ENCODE data around the gene CCDC80.

CCDC80 gene

GRCh38 chr3:112644453-112644852, 3.5 kb upstream of the CCDC80 start:
- H3K27ac ChIP-seq (ENCODE audit: low read depth, low read length, severe bottlenecking): no peak overlapping the region
- H3K9me3 ChIP-seq (ENCODE audit: control insufficient read depth, low read length): no peaks in the 10 kb centered on the region
- H3K4me3 ChIP-seq (ENCODE audit: extremely low read depth, insufficient read depth, low read length, poor library complexity, severe bottlenecking): no peak overlapping the region
- peaks cover 1% of the 10 kb centered on the region for H3K36me3 ChIP-seq (ENCODE audit: control insufficient read depth, insufficient read depth, low read length)
- peaks cover 49% of the 10 kb centered on the region for H3K4me1 ChIP-seq (ENCODE audit: control insufficient read depth, insufficient read depth, low read length, poor library complexity, severe bottlenecking)
- WGBS, 2 experiments (ENCODE audit: insufficient coverage in 2 of 2): 86 to 98% methylated on average over 4 of the region's 4 CpGs

GRCh38 chr3:112643621-112644240, 2.8 kb upstream of the CCDC80 start:
- no CpG with 5 or more reads among the region's 3 CpGs for WGBS, 2 experiments (ENCODE audit: insufficient coverage in 2 of 2)
- H3K4me1 ChIP-seq (ENCODE audit: control insufficient read depth, insufficient read depth, low read length, poor library complexity, severe bottlenecking): peaks cover 49% of the 10 kb centered on the region
- H3K9me3 ChIP-seq (ENCODE audit: control insufficient read depth, low read length): no peaks in the 10 kb centered on the region
- H3K27ac ChIP-seq (ENCODE audit: low read depth, low read length, severe bottlenecking): no peak overlapping the region
- H3K36me3 ChIP-seq (ENCODE audit: control insufficient read depth, insufficient read depth, low read length): peaks cover 9% of the 10 kb centered on the region
- H3K4me3 ChIP-seq (ENCODE audit: extremely low read depth, insufficient read depth, low read length, poor library complexity, severe bottlenecking): no peak overlapping the region

- no peak overlapping the region for H3K27ac ChIP-seq (ENCODE audit: low read depth, low read length, severe bottlenecking)
- 7 to 17% methylated on average over 4 to 5 of the region's 10 CpGs for WGBS, 2 experiments (ENCODE audit: insufficient coverage in 2 of 2)
- no peak overlapping the region for H3K4me3 ChIP-seq (ENCODE audit: extremely low read depth, insufficient read depth, low read length, poor library complexity, severe bottlenecking)
- peaks cover 16% of the 10 kb centered on the region for H3K36me3 ChIP-seq (ENCODE audit: control insufficient read depth, insufficient read depth, low read length)
- H3K9me3 ChIP-seq (ENCODE audit: control insufficient read depth, low read length): no peaks in the 10 kb centered on the region
- H3K4me1 ChIP-seq (ENCODE audit: control insufficient read depth, insufficient read depth, low read length, poor library complexity, severe bottlenecking): peaks cover 47% of the 10 kb centered on the region
Observed at GRCh38 chr3:112642912-112643506, 2.1 kb upstream of the CCDC80 start.

GRCh38 chr3:112640276-112640929, 540 bp downstream of the CCDC80 start:
- H3K9me3 ChIP-seq (ENCODE audit: control insufficient read depth, low read length): peaks cover 4% of the 10 kb centered on the region
- peak overlapping the region; percentile 42 for H3K4me3 ChIP-seq (ENCODE audit: extremely low read depth, insufficient read depth, low read length, poor library complexity, severe bottlenecking)
- 43 to 54% methylated on average over 8 to 10 of the region's 10 CpGs for WGBS, 2 experiments (ENCODE audit: insufficient coverage in 2 of 2)
- peak overlapping the region; percentile 99 for H3K27ac ChIP-seq (ENCODE audit: low read depth, low read length, severe bottlenecking)
- peaks cover 20% of the 10 kb centered on the region for H3K36me3 ChIP-seq (ENCODE audit: control insufficient read depth, insufficient read depth, low read length)
- H3K4me1 ChIP-seq (ENCODE audit: control insufficient read depth, insufficient read depth, low read length, poor library complexity, severe bottlenecking): peaks cover 31% of the 10 kb centered on the region

- 96 to 97% methylated on average over 12 to 19 of the region's 21 CpGs for WGBS, 2 experiments (ENCODE audit: insufficient coverage in 2 of 2)
- Histone ChIP-seq H3K4me3 (ENCODE audit: extremely low read depth, insufficient read depth, low read length, poor library complexity, severe bottlenecking) (peak overlapping the region; percentile 42), H3K27ac (ENCODE audit: low read depth, low read length, severe bottlenecking) (peak overlapping the region; percentile 99), H3K4me1 (ENCODE audit: control insufficient read depth, insufficient read depth, low read length, poor library complexity, severe bottlenecking) (peaks cover 38% of the 10 kb centered on the region), H3K36me3 (ENCODE audit: control insufficient read depth, insufficient read depth, low read length) (peaks cover 20% of the 10 kb centered on the region), H3K9me3 (ENCODE audit: control insufficient read depth, low read length) (peaks cover 4% of the 10 kb centered on the region)
Observed at GRCh38 chr3:112639455-112640225, 1.3 kb downstream of the CCDC80 start.

- whole genome bisulfite sequencing, 2 experiments (ENCODE audit: insufficient coverage in 2 of 2): 97 to 98% methylated on average over 7 to 12 of the region's 17 CpGs
- Histone ChIP-seq H3K9me3 (ENCODE audit: control insufficient read depth, low read length) (peaks cover 4% of the 10 kb centered on the region), H3K4me1 (ENCODE audit: control insufficient read depth, insufficient read depth, low read length, poor library complexity, severe bottlenecking) (peaks cover 38% of the 10 kb centered on the region), H3K27ac (ENCODE audit: low read depth, low read length, severe bottlenecking) (no peak overlapping the region), H3K4me3 (ENCODE audit: extremely low read depth, insufficient read depth, low read length, poor library complexity, severe bottlenecking) (peak overlapping the region; percentile 28), H3K36me3 (ENCODE audit: control insufficient read depth, insufficient read depth, low read length) (peaks cover 20% of the 10 kb centered on the region)
Observed at GRCh38 chr3:112638327-112639020, 2.5 kb downstream of the CCDC80 start.

GRCh38 chr3:112637700-112638099, 3.2 kb downstream of the CCDC80 start:
- Histone ChIP-seq H3K4me1 (ENCODE audit: control insufficient read depth, insufficient read depth, low read length, poor library complexity, severe bottlenecking) (peaks cover 39% of the 10 kb centered on the region), H3K4me3 (ENCODE audit: extremely low read depth, insufficient read depth, low read length, poor library complexity, severe bottlenecking) (peak overlapping the region; percentile 28), H3K9me3 (ENCODE audit: control insufficient read depth, low read length) (peaks cover 4% of the 10 kb centered on the region), H3K36me3 (ENCODE audit: control insufficient read depth, insufficient read depth, low read length) (peaks cover 20% of the 10 kb centered on the region), H3K27ac (ENCODE audit: low read depth, low read length, severe bottlenecking) (no peak overlapping the region)
- WGBS, 2 experiments (ENCODE audit: insufficient coverage in 2 of 2): 95 to 100% methylated on average over 3 to 4 of the region's 4 CpGs

GRCh38 chr3:112635674-112636073, 5.3 kb downstream of the CCDC80 start:
- peaks cover 45% of the 10 kb centered on the region for H3K4me1 ChIP-seq (ENCODE audit: control insufficient read depth, insufficient read depth, low read length, poor library complexity, severe bottlenecking)
- H3K9me3 ChIP-seq (ENCODE audit: control insufficient read depth, low read length): peaks cover 4% of the 10 kb centered on the region
- H3K4me3 ChIP-seq (ENCODE audit: extremely low read depth, insufficient read depth, low read length, poor library complexity, severe bottlenecking): peak overlapping the region; percentile 28
- no CpG with 5 or more reads among the region's 1 CpG for WGBS, 2 experiments (ENCODE audit: insufficient coverage in 2 of 2)
- H3K27ac ChIP-seq (ENCODE audit: low read depth, low read length, severe bottlenecking): peak overlapping the region; percentile 30
- peaks cover 22% of the 10 kb centered on the region for H3K36me3 ChIP-seq (ENCODE audit: control insufficient read depth, insufficient read depth, low read length)

- Histone ChIP-seq H3K4me1 (ENCODE audit: control insufficient read depth, insufficient read depth, low read length, poor library complexity, severe bottlenecking) (peaks cover 52% of the 10 kb centered on the region), H3K36me3 (ENCODE audit: control insufficient read depth, insufficient read depth, low read length) (peaks cover 23% of the 10 kb centered on the region), H3K27ac (ENCODE audit: low read depth, low read length, severe bottlenecking) (peak overlapping the region; percentile 11), H3K4me3 (ENCODE audit: extremely low read depth, insufficient read depth, low read length, poor library complexity, severe bottlenecking) (peak overlapping the region; percentile 28), H3K9me3 (ENCODE audit: control insufficient read depth, low read length) (peaks cover 4% of the 10 kb centered on the region)
- whole genome bisulfite sequencing, 2 experiments (ENCODE audit: insufficient coverage in 2 of 2): 80 to 100% methylated on average over 1 of the region's 4 CpGs
Observed at GRCh38 chr3:112634786-112635541, 6.0 kb downstream of the CCDC80 start.

Data from mesodermal cell (in vitro differentiated cells).